GM19099 (cell line): ENCODE results near the gene KRT8.

ENCODE experiments used
- POLR2A ChIP-seq: IDR thresholded peaks from 3 replicates; pipeline ENCODE4 v1.6.1; 2011; ENCODE audit warnings: low read depth; ENCODE audit not compliant: insufficient read length; ENCODE audit errors: extremely low read depth

KRT8 gene

DNA sequence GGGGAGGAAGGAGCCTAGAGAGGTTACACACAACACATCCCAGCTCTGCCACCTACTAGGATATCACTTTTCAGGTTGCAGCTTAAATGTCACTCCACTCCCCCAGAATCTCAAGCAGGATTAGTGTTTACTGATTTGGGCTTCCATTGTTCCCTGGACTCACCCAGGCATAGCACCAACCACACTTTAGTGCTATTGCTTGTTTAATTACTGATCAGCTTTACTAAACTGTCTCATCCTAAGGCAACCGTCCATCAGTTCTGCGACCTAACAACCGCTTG is 38.0 kb upstream of the KRT8 start:
- no peak for TF ChIP-seq POLR2A

- no peak for TF ChIP-seq POLR2A
These were observed 37.4 kb upstream of the KRT8 start for GRCh38 chr12:52942066-52942900.

GRCh38 chr12:52929538-52929937 is 24.7 kb upstream of the KRT8 start:
- no peak for TF ChIP-seq POLR2A

DNA sequence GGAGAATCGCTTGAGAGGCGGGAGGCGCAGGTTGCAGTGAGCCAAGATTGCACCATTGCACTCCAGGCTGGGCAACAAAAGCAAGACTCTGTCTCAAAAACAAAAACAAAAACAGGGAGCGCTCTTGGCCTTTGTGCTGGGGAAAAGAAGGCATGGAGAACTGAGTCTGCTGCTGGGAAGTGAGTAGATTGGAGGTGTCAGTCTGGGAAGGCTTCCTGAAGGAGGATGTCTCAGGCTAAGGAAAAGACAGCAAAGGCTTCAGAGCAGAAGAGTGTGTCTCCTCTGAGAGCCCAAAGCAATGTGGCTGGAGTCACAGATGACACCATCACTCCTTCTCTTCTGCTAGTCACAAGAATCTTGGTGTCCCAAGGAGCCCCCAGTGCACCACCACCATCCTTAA is 23.1 kb upstream of the KRT8 start:
- no peak for TF ChIP-seq POLR2A

DNA sequence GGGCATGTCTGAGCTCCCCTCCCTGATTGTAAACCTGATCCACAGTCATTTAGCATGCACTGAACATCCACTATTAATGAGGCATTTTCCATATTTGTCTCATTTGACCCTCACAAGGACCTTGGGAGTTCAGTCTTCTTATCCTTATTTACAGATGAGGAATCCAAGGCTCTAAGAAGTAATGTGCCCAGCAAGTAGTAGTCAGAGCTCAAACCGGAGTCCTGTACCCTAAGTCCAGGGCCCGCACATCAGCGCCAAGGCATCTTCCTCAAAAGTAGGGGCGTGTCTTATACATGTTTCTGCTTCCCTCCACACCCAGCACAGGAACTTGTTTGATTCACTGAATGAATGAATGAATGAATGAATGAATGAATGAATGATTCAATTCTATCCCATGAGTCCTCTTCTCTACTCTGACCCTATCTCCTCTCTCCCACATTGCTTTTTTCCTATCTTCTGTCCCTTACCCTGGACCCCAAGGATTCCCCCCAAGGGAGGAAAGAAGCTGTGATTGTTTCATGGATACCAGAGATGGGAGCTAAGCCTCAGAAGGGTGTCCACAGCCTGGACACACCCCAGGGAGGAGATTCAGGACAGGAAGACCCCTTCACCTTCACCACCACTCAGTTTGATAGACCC is 21.8 kb upstream of the KRT8 start:
- no peak for TF ChIP-seq POLR2A

DNA sequence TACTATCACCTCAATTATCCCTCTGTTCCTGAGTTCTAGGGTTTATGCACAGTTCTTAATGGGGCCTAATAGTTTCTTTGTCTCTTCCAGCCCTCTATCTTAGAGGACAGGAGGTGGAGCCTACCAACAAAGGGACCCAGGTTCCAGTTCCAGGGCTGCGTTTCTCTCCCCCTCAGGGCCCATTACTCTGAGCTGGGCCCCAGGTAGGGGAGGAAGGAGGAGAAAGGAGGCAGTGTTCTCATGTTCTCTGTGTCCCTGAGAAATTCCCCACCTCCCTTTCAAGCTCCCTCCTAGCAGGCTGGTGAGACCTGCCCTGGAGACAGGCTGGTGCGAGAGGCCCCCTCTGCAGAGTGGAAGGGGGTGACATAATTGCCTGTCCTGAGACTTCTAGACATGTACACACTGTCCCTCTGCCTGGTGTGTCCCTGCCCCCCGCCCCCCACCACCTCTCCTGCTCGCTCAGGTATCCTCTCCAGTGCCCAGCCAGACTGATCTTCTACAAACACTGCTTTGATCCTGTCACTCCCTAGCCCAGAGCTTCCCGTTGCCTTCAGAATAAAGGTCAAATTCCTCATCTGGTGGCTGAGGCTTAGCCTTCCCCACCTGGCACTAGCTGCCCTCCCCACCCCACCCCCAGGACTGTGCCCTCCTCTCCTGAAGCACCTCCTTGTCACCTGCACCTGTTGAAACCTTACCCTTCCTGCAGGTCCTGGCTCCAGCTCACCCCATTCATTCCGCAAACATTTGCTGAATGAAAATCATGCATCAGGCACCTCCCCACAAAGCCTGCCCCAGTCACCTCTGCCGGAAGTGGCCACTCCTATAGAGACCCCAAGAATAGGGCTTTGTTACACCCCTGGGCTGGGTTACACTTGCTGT is 21.1 kb upstream of the KRT8 start:
- TF ChIP-seq POLR2A = no peak

DNA sequence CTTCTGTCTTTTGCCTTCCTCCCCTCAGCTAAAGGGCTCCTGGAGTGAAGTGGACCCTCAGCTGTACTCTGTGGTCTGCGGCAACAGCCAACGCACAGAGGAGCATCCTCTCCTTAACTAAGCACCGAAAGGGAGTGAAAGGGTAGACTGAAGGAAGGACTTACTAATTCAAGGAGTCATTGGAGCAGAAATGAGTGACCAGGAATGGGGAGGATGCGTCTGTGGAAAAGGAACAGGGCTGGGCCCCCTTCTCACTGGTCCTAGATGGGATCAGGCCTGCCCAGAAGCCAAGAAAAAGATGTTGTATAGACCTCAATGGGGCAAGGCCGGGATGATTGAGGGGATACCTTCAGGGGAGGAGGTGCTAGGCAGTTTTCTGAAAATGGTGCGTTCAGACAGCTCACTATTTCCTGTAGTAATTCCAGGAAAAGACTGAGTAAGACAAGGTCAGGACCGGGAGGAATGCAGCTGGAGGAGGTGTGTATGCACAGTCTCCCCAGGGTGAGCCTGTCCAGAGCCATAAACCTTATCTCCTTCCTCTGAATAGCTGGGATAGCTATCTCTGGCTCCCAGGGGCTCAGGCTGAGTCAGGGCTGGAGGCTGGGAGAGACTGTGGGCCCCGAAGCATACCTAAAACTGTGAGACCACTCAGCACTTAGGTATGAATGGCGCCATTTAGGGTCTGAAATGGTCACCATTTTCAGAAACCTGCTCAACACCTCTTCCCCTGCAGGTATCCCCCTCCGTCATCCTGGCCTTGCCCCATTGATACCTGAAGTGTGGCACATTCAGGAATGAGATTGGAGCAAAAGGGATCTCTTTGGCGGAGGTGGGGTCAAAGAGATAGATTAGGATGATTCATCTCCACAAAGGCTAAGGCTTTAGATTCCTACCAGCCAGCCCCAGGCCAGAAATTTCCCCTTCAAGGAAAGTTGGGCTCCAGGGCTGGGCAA is 20.2 kb upstream of the KRT8 start:
- TF ChIP-seq POLR2A = no peak

DNA sequence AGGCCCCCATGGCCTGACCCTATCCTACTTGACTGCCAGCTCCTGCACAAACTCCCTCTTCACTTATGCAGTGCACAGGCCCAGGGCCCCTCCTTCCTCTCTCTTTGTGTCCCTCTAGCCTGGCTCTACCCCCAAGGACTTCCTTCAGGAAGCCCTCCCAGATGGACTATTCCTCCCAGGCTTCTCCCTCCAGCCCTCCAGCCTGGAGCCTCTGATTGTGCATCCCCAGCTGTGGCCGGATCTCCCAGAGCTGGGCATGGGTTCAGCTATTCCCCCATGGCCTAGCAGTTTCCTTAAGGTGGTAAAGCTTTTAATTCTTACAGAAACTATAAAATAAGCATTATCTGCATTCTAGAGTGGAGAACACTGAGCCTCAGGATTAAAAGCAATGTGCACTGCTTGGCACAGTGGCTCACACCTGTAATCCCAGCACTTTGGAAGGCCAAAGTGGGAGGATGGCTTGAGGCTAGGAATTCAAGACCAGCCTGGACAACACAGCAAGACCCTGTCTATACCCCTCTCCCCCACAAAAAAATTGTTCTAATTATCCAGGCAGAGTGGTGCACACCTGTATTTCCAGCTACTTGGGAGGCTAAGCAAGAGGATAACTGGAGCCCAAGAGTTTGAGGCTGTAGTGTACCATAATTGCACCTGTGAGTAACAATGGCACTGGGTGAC is 16.8 kb upstream of the KRT8 start:
- TF ChIP-seq POLR2A = no peak

GRCh38 chr12:52920937-52921336 is 16.1 kb upstream of the KRT8 start:
- TF ChIP-seq POLR2A = no peak

DNA sequence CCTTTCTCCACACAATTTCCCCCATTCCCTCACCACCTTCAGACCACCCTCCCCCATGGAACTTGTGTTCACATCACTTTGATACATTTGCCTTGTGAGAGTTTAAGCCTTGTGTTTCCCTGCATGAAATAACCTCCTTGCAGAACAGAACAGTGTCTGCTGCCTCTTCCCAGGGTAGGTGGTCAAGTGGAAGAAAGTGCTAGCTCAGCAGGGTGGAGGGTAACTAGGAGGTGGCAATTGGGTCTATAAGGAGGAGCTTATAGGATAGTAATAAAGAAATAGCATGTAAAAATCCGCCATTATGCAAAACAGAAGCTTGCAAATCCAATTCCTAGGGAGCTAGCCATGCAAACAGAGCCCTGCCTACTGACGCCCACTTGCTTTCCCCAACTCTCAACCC is 13.9 kb upstream of the KRT8 start:
- TF ChIP-seq POLR2A = no peak

DNA sequence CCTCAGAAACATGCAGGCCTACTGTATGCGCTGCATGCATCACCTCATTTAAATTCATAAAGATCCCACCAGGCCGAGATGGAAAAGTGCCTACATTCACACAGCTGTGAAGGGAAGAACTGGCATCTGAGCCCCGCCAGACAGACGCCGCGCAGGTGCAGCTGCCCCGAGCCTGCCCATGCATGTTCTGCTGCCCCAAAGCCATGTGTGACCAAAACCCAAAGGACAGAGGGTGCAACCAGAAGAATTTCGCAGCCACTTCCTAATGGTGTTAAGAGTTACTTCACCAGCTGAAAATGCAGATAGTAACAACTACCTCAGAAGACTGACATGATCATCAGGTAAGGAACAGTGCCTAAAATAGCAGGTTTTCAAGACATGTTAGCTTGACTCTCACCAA is 13.5 kb upstream of the KRT8 start:
- no peak for TF ChIP-seq POLR2A

- TF ChIP-seq POLR2A = no peak
These were observed 12.9 kb upstream of the KRT8 start for GRCh38 chr12:52917800-52918199.

DNA sequence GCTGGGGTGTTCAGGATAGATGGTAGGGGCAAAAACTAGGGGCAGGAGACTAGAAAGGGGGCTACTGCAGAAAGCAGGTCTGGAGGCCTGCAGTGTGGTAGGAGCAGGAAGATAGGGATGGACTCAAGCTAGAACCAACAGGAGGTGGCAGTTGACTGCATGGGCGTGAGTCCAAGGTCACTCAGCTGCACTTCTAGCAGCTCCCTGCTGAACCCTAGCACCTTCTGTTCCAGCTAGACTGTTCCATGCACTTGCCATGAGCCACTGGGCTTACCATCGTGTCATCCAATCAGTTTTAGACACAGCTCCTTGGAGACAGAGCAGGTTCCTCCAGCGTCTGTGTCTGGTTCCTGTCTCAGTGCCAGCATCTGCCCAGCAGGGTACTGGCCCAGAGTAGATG is 11.3 kb upstream of the KRT8 start:
- no peak for TF ChIP-seq POLR2A

GRCh38 chr12:52915637-52916036 is 10.8 kb upstream of the KRT8 start:
- TF ChIP-seq POLR2A = no peak
